T47D (cell line): ENCODE results near the gene FADS3.

ENCODE experiments used
- DNase-seq, 2 experiments: peaks; one replicate each; pipeline versions ENCODE4 v3.0.0 to v3.0.0-alpha.2; 2011 to 2012; ENCODE audit warnings: low read depth in 1 of 2, low spot score in 1 of 2
- JUND ChIP-seq: IDR thresholded peaks from 2 replicates; pipeline ENCODE4 v1.6.1; 2012; ENCODE audit warnings: low read depth
- in situ Hi-C: cut with HindIII; loops from 2 replicates; pipeline ENCODE4 v1.10.0; 2016; ENCODE audit warnings: low sequenced_read_pairs, low pct_unique_long_range_greater_than_20kb

The FADS3 gene

DNA sequence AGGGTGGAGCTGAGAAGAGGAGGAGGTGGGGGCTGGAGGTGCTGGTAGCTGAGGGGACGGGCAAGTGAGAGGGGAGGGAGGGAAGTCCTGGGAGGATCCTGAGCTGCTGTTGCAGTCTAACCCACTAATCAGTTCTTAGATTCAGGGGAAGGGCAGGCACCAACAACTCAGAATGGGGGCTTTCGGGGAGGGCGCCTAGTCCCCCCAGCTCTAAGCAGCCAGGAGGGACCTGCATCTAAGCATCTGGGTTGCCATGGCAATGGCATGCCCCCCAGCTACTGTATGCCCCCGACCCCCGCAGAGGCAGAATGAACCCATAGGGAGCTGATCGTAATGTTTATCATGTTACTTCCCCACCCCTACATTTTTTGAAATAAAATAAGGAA is 24.4 kb downstream of the FADS3 start:
- TF ChIP-seq JUND, result no peak
- DNase-seq, result no peak
- in situ Hi-C loops, result no loop called here

DNA sequence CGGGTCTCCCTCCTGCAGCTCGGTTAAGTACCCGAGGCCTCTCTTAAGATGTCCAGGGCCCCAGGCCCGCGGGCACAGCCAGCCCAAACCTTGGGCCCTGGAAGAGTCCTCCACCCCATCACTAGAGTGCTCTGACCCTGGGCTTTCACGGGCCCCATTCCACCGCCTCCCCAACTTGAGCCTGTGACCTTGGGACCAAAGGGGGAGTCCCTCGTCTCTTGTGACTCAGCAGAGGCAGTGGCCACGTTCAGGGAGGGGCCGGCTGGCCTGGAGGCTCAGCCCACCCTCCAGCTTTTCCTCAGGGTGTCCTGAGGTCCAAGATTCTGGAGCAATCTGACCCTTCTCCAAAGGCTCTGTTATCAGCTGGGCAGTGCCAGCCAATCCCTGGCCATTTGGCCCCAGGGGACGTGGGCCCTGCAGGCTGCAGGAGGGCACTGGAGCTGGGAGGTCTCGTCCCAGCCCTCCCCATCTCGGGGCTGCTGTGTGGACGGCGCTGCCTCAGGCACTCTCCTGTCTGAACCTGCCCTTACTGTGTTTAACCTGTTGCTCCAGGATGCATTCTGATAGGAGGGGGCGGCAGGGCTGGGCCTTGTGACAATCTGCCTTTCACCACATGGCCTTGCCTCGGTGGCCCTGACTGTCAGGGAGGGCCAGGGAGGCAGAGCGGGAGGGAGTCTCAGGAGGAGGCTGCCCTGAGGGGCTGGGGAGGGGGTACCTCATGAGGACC is 25.0 kb downstream of the FADS3 start:
- TF ChIP-seq JUND, result no peak
- in situ Hi-C loops, result no loop called here
- DNase-seq, result no peak

DNA sequence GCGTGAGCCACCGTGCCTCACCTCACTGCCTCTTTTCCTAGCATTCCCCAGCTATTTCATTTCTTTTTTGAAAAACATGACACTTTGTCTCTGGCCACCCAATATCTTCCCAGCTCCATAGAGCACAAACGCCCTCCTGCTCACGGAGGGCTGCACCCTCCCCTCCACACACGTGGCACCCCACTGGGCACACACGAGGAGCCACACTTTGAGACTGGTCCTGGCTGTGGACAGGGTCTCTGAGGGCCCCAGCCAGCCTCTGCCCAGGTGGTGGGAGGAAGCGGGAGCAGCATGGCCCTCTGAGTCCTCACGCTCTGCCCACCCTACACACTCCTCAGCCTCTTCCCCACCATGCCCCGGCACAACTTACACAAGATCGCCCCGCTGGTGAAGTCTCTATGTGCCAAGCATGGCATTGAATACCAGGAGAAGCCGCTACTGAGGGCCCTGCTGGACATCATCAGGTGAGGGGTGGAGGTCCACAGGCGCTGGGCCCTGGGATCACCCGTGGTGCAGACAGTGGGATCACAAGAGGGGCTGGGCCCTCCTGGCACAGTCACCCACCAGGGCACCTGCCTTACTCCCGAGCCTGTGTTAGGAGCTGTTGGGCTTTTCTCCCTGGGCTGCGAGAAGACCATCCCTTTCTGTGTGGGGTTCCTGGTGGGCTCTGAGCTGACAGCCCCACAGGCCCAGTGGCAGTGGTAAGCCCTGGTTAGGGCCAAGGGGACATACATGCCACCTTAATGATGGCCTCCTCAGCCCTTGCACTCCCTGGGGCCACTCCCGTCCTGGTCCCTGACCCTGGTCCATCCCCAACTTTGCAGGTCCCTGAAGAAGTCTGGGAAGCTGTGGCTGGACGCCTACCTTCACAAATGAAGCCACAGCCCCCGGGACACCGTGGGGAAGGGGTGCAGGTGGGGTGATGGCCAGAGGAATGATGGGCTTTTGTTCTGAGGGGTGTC is 26.2 kb downstream of the FADS3 start:
- TF ChIP-seq JUND, result no peak
- DNase-seq, result no peak
- in situ Hi-C loops, result no loop called here

DNA sequence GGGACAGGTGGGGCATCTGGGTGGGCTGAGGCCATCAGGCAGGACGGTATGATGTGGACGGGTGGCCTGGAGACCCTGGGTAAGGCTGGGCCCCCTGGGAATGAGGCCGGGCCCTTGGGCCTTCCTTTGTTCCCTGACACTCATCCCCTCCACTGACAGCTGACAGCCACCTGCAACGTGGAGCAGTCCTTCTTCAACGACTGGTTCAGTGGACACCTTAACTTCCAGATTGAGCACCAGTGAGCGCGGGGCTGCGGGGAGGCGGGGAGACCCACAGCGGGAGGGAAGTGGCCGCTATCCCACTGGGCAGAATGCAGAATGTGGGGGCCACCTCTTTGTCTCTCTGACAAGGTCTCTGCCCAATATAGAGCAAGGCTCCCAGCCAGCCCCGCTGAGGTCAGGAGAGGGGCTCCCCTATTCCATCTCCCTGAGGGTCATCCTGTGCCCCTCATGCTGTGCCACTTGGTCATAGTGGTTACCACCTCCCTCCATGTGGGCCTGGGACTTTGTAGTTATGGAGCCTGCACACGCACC is 27.7 kb downstream of the FADS3 start:
- no peak for TF ChIP-seq JUND
- in situ Hi-C loops, result no loop called here

DNA sequence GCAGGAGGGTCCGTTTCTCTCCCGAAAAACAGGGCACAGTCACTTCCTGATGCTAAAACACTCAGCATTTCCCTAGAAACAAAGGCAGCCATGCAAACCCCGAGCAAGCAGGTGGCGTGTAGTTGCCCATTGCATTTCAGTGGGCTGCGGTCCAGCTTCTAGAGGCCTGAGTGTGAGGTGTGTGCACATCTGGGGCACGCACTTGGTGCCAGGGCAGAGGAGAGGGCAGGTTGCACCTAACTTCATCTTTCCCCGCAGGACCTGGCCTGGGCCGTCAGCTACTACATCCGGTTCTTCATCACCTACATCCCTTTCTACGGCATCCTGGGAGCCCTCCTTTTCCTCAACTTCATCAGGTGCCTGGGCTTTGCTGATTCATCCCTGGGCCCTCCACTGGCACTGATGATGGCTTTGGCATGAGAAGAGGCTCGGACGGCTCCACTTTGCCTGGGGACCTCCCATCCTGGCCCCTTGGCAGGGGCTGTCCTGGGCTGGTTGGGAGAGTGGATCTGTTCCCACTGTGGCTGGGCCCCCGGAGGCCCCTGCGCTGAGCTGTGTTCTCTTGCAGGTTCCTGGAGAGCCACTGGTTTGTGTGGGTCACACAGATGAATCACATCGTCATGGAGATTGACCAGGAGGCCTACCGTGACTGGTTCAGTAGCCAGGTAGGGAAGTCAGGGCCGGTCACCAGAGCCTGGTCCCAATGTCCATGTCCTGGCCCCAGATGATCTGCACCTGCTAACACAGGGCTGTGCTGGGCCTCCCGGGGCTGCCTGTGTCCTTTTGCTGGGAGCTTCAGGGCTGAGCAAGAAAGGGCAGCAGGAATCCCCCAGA is 28.4 kb downstream of the FADS3 start:
- no peak for DNase-seq
- in situ Hi-C loops, result no loop called here
- no peak for TF ChIP-seq JUND

More for the DNA sequence above, 27.7 kb downstream of the FADS3 start:
- no peak for DNase-seq

DNA sequence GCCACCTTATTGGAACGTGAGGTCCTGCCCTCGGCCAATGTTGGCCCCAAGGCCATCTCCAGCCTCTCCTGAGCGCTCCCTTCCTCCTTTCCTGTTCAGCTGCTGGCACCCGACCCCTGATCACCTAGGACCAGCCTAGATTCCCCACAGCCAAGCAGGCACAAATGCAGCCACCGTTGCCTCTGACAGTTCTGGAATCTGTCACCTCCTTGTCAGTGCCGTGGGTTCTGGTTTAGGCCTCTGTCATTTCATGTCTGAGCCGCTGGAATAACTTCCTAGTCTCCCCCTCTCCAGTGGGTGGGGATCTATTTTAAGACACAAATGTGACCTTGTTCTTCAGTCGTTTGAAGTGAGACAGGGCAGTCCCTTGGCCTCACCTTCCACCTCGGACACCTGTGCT is 29.7 kb downstream of the FADS3 start:
- no peak for DNase-seq
- in situ Hi-C loops, result no loop called here
- TF ChIP-seq JUND, result no peak

GRCh38 chr11:61860054-61860903 is 31.1 kb downstream of the FADS3 start:
- peak in 1 of 2 experiments; percentile 76 for DNase-seq
- TF ChIP-seq JUND, result no peak
- in situ Hi-C loops, result no loop called here

GRCh38 chr11:61855939-61856680 is 35.2 kb downstream of the FADS3 start:
- in situ Hi-C loops, result no loop called here
- no peak for DNase-seq
- TF ChIP-seq JUND, result no peak

DNA sequence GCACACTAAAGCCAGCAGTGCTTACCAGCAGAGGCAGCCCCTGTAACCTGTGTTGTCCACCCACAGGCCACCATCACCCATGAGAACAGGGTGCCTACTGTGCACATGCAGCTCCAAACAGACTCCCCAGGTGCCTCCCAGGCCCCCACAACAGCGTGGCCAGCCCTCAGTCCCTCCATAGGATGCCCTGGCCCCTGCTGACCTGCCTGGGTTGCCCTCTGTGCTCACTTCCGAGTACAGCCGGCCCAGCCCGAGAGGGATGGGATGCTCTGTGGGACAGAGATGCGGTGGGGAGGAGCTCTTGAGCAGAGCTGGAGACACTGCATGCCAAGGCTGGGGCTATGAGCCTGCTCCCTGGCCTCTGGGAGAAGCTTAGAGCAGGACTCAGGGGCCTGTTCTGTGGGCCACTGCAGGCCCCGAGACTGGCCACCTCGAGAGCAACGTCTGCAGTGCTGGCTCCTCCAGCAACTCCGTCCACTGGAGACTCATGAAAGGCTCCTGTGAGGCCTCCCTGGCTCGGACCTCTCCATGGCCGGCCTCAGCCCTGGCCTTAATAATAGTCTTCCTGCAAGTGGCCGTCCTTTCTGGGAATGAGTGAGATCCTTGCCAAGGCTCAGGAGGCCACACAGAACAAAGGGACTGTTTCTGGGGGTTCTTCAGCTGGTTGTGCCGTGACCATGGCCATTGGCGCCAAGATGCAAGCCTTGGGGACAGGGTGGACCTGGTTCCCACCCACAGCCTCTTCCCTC is 36.2 kb downstream of the FADS3 start:
- no peak for TF ChIP-seq JUND
- in situ Hi-C loops, result no loop called here
- DNase-seq, result no peak

DNA sequence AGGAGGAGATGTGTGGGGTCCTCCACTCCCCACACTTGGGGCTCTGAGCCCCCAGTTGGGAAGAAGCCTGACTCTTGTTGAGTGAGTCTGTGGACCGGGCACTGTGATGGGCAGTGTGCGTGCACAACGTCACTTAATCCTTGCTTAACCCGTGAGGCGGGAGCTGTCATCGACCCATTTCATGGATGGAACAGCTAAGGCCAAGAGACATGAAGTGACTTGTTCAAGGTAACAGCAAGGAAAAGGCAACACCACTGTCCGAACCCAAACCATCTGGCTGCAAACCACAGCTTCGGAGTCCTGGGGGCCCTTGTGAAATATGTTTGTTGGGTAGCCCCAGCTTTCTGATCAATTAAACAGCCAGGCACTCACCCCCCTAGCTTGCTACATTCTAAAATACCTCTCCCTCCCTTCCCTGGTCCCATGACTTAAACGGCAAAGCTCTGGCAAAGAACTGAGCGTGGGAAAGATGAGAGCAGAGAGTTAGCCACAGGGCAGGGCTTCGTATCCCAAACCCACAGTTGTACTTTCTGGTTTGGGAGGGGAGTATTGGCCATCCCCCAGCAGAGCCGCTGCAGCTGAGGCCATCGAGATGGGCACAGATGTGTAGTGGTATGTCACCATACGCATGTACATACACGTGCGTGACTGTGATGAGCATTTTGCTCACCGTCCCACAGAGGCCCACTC is 37.0 kb downstream of the FADS3 start:
- in situ Hi-C loops, result no loop called here
- DNase-seq, result no peak
- TF ChIP-seq JUND, result no peak
